Fibroblast of skin of right biceps (primary cell): ENCODE data around the gene ACOT8.
A peak's percentile ranks its signal among the peaks of the same experiment; 100 is the strongest.
"Not testable (repeated sequence)": the region's sequence is repeated elsewhere in the genome, so short reads cannot be mapped to it uniquely, and the experiment has no call there.

Experiments
- DNase-seq: peaks from one replicate; pipeline ENCODE4 v3.0.0-alpha.2; 2013

The ACOT8 gene

GRCh38 chr20:45857114-45857881 lies at the start of gene ACOT8, which contains the start of gene ZSWIM3:
TSS of gene ACOT8 (minus strand) at chr20:45857392. CDS start at chr20:45857315, 77 bp downstream.
TSS of gene ZSWIM3 (plus strand) at chr20:45857614. CDS start at chr20:45857826, 212 bp downstream.
- peak; percentile 100 for DNase-seq

- peak; percentile 78 for DNase-seq
Observed at GRCh38 chr20:45905505-45906079, 48.4 kb upstream of the ACOT8 start.

GRCh38 chr20:45904583-45905504 lies 47.7 kb upstream of the ACOT8 start:
- DNase-seq = no peak

GRCh38 chr20:45902199-45902701 lies 45.1 kb upstream of the ACOT8 start:
- DNase-seq = no peak

- DNase-seq = not testable (repeated sequence)
Observed at GRCh38 chr20:45901332-45901731, 44.1 kb upstream of the ACOT8 start.

- DNase-seq = no peak
Observed at GRCh38 chr20:45899046-45899835, 42.0 kb upstream of the ACOT8 start.

GRCh38 chr20:45898285-45898684 lies 41.1 kb upstream of the ACOT8 start:
- DNase-seq = no peak

- DNase-seq = no peak
Observed at GRCh38 chr20:45897692-45898091, 40.5 kb upstream of the ACOT8 start.

GRCh38 chr20:45897289-45897688 lies 40.1 kb upstream of the ACOT8 start:
- DNase-seq = no peak

- DNase-seq = no peak
Observed at GRCh38 chr20:45896641-45897161, 39.5 kb upstream of the ACOT8 start.

GRCh38 chr20:45894797-45895196 lies 37.6 kb upstream of the ACOT8 start:
- no peak for DNase-seq

GRCh38 chr20:45893831-45894230 lies 36.6 kb upstream of the ACOT8 start:
- DNase-seq = no peak

- DNase-seq = no peak
Observed at GRCh38 chr20:45892828-45893500, 35.8 kb upstream of the ACOT8 start.

GRCh38 chr20:45892049-45892825 lies 35.0 kb upstream of the ACOT8 start:
- peak; percentile 22 for DNase-seq

- DNase-seq = peak; percentile 94
Observed at GRCh38 chr20:45890985-45891983, 34.1 kb upstream of the ACOT8 start, which contains the start of the genes CTSA and NEURL2. TSS of gene CTSA (plus strand) at chr20:45891335. CDS start at chr20:45891569, 234 bp downstream. TSS of gene NEURL2 (minus strand) at chr20:45891208. CDS start at chr20:45890991, 217 bp downstream.

GRCh38 chr20:45890077-45890984 lies 33.1 kb upstream of the ACOT8 start:
- DNase-seq = peak; percentile 81

GRCh38 chr20:45888681-45889080 lies 31.5 kb upstream of the ACOT8 start:
- DNase-seq = no peak

- DNase-seq = no peak
Observed at GRCh38 chr20:45887346-45887715, 30.1 kb upstream of the ACOT8 start, which contains the start of gene SPATA25. TSS of gene SPATA25 (minus strand) at chr20:45887622. CDS start at chr20:45887590, 32 bp downstream.
